GM21576 (cell line): Measurements from ENCODE around the gene ZNF280A.
"Not testable (repeated sequence)": the region's sequence is repeated elsewhere in the genome, so short reads cannot be mapped to it uniquely, and the experiment has no call there.

Source experiments
- ATAC-seq: cut with Tn5 transposase; IDR thresholded peaks from one replicate; pipeline ENCODE4 v1.9.1; 2021; ENCODE audit warnings: mild to moderate bottlenecking, moderate library complexity; ENCODE audit not compliant: unreplicated experiment

The ZNF280A gene

GRCh38 chr22:22545084-22545483 is 25.0 kb upstream of the ZNF280A start:
- no peak for ATAC-seq

- ATAC-seq, result no peak
These were observed 18.3 kb upstream of the ZNF280A start for GRCh38 chr22:22538226-22538989.

- no peak for ATAC-seq
These were observed 16.8 kb upstream of the ZNF280A start for GRCh38 chr22:22536916-22537315.

- no peak for ATAC-seq
These were observed 16.4 kb upstream of the ZNF280A start for GRCh38 chr22:22536515-22536914.

- no peak for ATAC-seq
These were observed 15.6 kb upstream of the ZNF280A start for GRCh38 chr22:22535662-22536061.

GRCh38 chr22:22534604-22535415 is 14.7 kb upstream of the ZNF280A start:
- ATAC-seq, result no peak

- ATAC-seq, result no peak
These were observed 13.8 kb upstream of the ZNF280A start for GRCh38 chr22:22533863-22534262.

GRCh38 chr22:22533417-22533816 is 13.3 kb upstream of the ZNF280A start:
- no peak for ATAC-seq

GRCh38 chr22:22532547-22533071 is 12.5 kb upstream of the ZNF280A start:
- not testable (repeated sequence) for ATAC-seq

- ATAC-seq, result no peak
These were observed 11.9 kb upstream of the ZNF280A start for GRCh38 chr22:22531770-22532546.

- ATAC-seq, result no peak
These were observed 8.7 kb upstream of the ZNF280A start for GRCh38 chr22:22528780-22529179.

GRCh38 chr22:22527312-22527711 is 7.2 kb upstream of the ZNF280A start:
- ATAC-seq, result no peak

- no peak for ATAC-seq
These were observed 6.2 kb upstream of the ZNF280A start for GRCh38 chr22:22526125-22526912.

- ATAC-seq, result no peak
These were observed 3.4 kb upstream of the ZNF280A start for GRCh38 chr22:22523494-22523893.

GRCh38 chr22:22521631-22522030 is 1.6 kb upstream of the ZNF280A start:
- ATAC-seq, result no peak

GRCh38 chr22:22520667-22521602 is 865 bp upstream of the ZNF280A start:
- no peak for ATAC-seq

GRCh38 chr22:22519591-22519990 is 479 bp downstream of the ZNF280A start:
- no peak for ATAC-seq

- ATAC-seq, result no peak
These were observed 3.1 kb downstream of the ZNF280A start for GRCh38 chr22:22516992-22517391.

GRCh38 chr22:22515890-22516289 is 4.2 kb downstream of the ZNF280A start:
- no peak for ATAC-seq
